ENCODE data around the gene KRT76.
"Not testable (repeated sequence)": the region's sequence is repeated elsewhere in the genome, so short reads cannot be mapped to it uniquely, and the experiment has no call there.

The KRT76 gene

DNA sequence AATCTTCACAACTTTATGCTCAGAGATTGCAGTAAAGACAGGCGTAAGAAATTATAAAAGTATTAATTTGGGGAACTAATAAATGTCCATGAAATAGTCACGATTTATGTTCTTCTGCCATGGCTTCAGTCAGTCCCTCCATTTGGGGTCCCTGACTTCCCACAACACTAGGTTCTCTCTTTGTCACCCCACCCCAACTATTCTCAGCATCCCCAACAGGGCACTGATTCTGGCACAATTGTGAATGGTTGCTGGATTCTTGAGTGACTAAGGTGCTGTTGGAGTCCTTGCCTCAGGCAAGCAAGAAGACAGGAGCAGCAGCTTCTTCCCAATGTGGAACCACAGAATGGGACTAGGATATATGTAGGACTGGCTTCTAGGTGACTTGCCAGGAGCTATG is 15.3 kb downstream of the KRT76 start:
- Histone ChIP-seq H3K27me3 (ENCODE audit: low read depth, low read length) (no peaks in the 10 kb centered on the region), H3K27ac (ENCODE audit: low read length) (no peak overlapping the region), H3K4me3 (ENCODE audit: low read depth in 1 of 2, low read length in 2 of 2) (peak overlapping the region in 1 of 2 donors; percentile 1), H3K36me3 (ENCODE audit: control insufficient read depth in 1 of 2, insufficient read depth in 2 of 2, low read length in 2 of 2) (no peaks in the 10 kb centered on the region), H3K4me1 (ENCODE audit: control insufficient read depth in 1 of 2, insufficient read depth in 2 of 2, low read length in 2 of 2) (no peaks in the 10 kb centered on the region), H3K9me3 (ENCODE audit: control insufficient read depth in 1 of 2, low read length in 2 of 2) (peaks cover 5 to 15% of the 10 kb centered on the region in 2 donors)

- not testable (repeated sequence) for H3K27ac ChIP-seq (ENCODE audit: low read length); H3K36me3 ChIP-seq (ENCODE audit: control insufficient read depth in 1 of 2, insufficient read depth in 2 of 2, low read length in 2 of 2); H3K4me3 ChIP-seq (ENCODE audit: low read depth in 1 of 2, low read length in 2 of 2); H3K4me1 ChIP-seq (ENCODE audit: control insufficient read depth in 1 of 2, insufficient read depth in 2 of 2, low read length in 2 of 2); H3K27me3 ChIP-seq (ENCODE audit: low read depth, low read length)
- peaks cover 5 to 15% of the 10 kb centered on the region in 2 donors for H3K9me3 ChIP-seq (ENCODE audit: control insufficient read depth in 1 of 2, low read length in 2 of 2)
These were observed 15.9 kb downstream of the KRT76 start for GRCh38 chr12:52761218-52761617.

DNA sequence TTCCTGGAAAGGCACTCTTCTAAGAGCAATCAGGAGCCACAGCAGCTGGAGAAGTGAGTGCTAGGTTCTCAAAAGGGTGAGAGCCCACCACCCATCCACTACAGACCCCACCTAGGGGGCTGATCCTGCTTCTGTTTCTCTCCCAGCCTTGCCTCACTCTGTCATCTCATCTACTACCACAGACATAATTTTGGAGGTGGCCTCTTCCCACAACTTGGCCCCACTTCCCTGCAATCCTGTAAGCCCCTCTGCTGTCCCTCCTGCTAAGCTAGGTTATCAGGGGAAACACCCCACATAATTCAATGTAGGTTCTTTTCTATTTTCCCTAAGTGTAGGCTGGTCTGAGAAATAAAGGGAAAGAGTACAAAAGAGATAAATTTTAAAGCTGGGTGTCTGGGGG is 16.5 kb downstream of the KRT76 start:
- Histone ChIP-seq H3K27me3 (ENCODE audit: low read depth, low read length) (no peaks in the 10 kb centered on the region), H3K27ac (ENCODE audit: low read length) (no peak overlapping the region), H3K4me1 (ENCODE audit: control insufficient read depth in 1 of 2, insufficient read depth in 2 of 2, low read length in 2 of 2) (no peaks in the 10 kb centered on the region), H3K9me3 (ENCODE audit: control insufficient read depth in 1 of 2, low read length in 2 of 2) (peaks cover 5 to 15% of the 10 kb centered on the region in 2 donors), H3K4me3 (ENCODE audit: low read depth in 1 of 2, low read length in 2 of 2) (no peak overlapping the region), H3K36me3 (ENCODE audit: control insufficient read depth in 1 of 2, insufficient read depth in 2 of 2, low read length in 2 of 2) (no peaks in the 10 kb centered on the region)

DNA sequence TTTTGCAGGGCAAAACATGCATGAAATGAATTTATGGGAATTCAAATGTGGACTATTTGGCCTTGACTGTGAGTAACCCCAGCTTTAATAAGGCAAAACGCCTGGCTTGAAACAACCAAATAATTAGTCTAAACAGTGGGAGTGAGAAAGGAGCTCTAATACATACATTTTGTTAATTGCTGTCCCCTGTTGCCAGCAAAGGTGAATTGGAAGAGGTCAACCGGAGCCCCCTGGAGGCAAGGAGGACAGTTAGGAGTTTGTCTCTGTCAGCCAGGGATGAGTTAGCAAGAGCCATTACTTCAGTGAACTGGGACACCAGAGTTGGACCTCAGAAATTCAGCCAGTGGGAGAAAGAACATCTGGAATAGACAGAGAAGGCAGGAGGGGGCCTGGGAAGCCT is 17.4 kb downstream of the KRT76 start:
- H3K4me3 ChIP-seq (ENCODE audit: low read depth in 1 of 2, low read length in 2 of 2): no peak overlapping the region
- no peaks in the 10 kb centered on the region for H3K36me3 ChIP-seq (ENCODE audit: control insufficient read depth in 1 of 2, insufficient read depth in 2 of 2, low read length in 2 of 2)
- H3K27ac ChIP-seq (ENCODE audit: low read length): no peak overlapping the region
- no peaks in the 10 kb centered on the region for H3K27me3 ChIP-seq (ENCODE audit: low read depth, low read length)
- peaks cover 5 to 15% of the 10 kb centered on the region in 2 donors for H3K9me3 ChIP-seq (ENCODE audit: control insufficient read depth in 1 of 2, low read length in 2 of 2)
- H3K4me1 ChIP-seq (ENCODE audit: control insufficient read depth in 1 of 2, insufficient read depth in 2 of 2, low read length in 2 of 2): no peaks in the 10 kb centered on the region

- H3K36me3 ChIP-seq (ENCODE audit: control insufficient read depth in 1 of 2, insufficient read depth in 2 of 2, low read length in 2 of 2): no peaks in the 10 kb centered on the region
- no peak overlapping the region for H3K27ac ChIP-seq (ENCODE audit: low read length)
- no peak overlapping the region for H3K4me3 ChIP-seq (ENCODE audit: low read depth in 1 of 2, low read length in 2 of 2)
- no peaks in the 10 kb centered on the region for H3K27me3 ChIP-seq (ENCODE audit: low read depth, low read length)
- H3K9me3 ChIP-seq (ENCODE audit: control insufficient read depth in 1 of 2, low read length in 2 of 2): peaks cover 5 to 15% of the 10 kb centered on the region in 2 donors
- no peaks in the 10 kb centered on the region for H3K4me1 ChIP-seq (ENCODE audit: control insufficient read depth in 1 of 2, insufficient read depth in 2 of 2, low read length in 2 of 2)
These were observed 17.9 kb downstream of the KRT76 start for GRCh38 chr12:52759218-52759617.

DNA sequence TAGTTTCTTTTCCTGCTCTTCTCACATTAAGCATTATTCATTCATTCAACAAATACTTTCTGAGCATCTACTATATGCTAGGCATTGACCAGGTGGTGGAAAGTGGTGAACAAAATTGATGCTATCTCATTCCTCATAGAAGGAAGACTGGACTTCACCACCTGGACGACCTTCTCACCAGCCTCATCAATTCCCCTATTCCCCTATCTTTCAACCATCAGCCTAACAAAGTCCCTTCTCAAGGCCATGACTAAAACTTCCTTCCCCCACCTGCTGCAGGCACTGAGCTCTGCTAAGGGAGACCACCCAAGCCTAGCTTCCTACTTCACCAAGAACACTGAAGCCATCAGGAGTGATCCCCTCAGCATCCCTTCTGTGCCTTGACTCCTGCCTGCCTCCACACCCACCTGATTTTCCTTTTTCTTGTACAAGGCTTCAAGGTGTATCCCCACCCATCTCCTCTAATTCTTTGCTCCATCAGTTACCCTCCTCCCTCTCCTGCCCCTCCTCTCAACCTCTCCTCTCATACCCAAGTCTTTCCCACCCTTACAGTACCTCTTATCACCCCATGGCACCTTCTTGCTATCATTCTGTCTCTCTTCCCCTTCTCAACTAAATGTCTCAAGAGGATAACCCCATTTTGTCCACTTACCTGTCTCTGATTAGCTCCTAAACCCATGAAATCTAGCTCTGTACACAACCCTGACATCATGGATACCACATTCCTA is 19.5 kb downstream of the KRT76 start:
- H3K27me3 ChIP-seq (ENCODE audit: low read depth, low read length): no peaks in the 10 kb centered on the region
- H3K27ac ChIP-seq (ENCODE audit: low read length): no peak overlapping the region
- H3K4me1 ChIP-seq (ENCODE audit: control insufficient read depth in 1 of 2, insufficient read depth in 2 of 2, low read length in 2 of 2): no peaks in the 10 kb centered on the region
- no peak overlapping the region for H3K4me3 ChIP-seq (ENCODE audit: low read depth in 1 of 2, low read length in 2 of 2)
- H3K9me3 ChIP-seq (ENCODE audit: control insufficient read depth in 1 of 2, low read length in 2 of 2): peaks cover 5 to 15% of the 10 kb centered on the region in 2 donors
- no peaks in the 10 kb centered on the region for H3K36me3 ChIP-seq (ENCODE audit: control insufficient read depth in 1 of 2, insufficient read depth in 2 of 2, low read length in 2 of 2)

DNA sequence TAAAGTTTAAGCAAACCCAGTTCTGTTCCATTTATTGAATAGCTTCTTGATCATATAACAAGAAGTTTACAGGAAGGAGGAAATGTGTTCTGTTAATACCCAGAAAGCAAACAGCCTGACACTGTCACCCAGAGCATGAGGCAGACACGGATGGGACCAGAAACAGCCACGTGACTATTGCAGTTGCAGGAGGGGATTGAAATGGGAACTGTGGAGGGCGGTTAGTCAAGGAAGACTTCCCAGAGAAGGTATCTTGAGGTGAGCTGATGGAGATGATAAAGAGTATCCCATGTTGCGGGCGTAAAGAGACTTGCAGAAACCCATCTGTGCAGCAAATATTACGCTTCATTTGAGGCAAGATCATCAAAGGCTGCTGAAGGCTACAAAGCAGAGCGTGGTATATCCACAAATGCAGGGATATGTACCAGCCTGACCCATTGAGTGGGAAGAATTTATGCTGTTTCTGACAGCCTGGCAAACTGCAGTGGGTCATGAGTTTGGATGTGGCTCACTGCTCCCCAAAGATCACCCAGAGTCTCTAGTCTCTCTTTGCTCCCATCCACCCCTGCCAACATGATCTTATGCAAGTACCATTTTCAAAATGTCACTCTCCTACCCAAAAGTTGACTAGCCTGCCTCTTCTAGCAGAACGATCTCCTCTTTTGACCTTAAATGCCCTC is 20.7 kb downstream of the KRT76 start:
- H3K36me3 ChIP-seq (ENCODE audit: control insufficient read depth in 1 of 2, insufficient read depth in 2 of 2, low read length in 2 of 2): no peaks in the 10 kb centered on the region
- no peak overlapping the region for H3K27ac ChIP-seq (ENCODE audit: low read length)
- peaks cover 5 to 14% of the 10 kb centered on the region in 2 donors for H3K9me3 ChIP-seq (ENCODE audit: control insufficient read depth in 1 of 2, low read length in 2 of 2)
- H3K4me1 ChIP-seq (ENCODE audit: control insufficient read depth in 1 of 2, insufficient read depth in 2 of 2, low read length in 2 of 2): no peaks in the 10 kb centered on the region
- H3K27me3 ChIP-seq (ENCODE audit: low read depth, low read length): no peaks in the 10 kb centered on the region
- no peak overlapping the region for H3K4me3 ChIP-seq (ENCODE audit: low read depth in 1 of 2, low read length in 2 of 2)

GRCh38 chr12:52755533-52755932 is 21.6 kb downstream of the KRT76 start:
- H3K27ac ChIP-seq (ENCODE audit: low read length): no peak overlapping the region
- H3K36me3 ChIP-seq (ENCODE audit: control insufficient read depth in 1 of 2, insufficient read depth in 2 of 2, low read length in 2 of 2): no peaks in the 10 kb centered on the region
- no peaks in the 10 kb centered on the region for H3K4me1 ChIP-seq (ENCODE audit: control insufficient read depth in 1 of 2, insufficient read depth in 2 of 2, low read length in 2 of 2)
- no peaks in the 10 kb centered on the region for H3K27me3 ChIP-seq (ENCODE audit: low read depth, low read length)
- H3K9me3 ChIP-seq (ENCODE audit: control insufficient read depth in 1 of 2, low read length in 2 of 2): peaks cover 5% of the 10 kb centered on the region in 2 donors
- H3K4me3 ChIP-seq (ENCODE audit: low read depth in 1 of 2, low read length in 2 of 2): no peak overlapping the region

DNA sequence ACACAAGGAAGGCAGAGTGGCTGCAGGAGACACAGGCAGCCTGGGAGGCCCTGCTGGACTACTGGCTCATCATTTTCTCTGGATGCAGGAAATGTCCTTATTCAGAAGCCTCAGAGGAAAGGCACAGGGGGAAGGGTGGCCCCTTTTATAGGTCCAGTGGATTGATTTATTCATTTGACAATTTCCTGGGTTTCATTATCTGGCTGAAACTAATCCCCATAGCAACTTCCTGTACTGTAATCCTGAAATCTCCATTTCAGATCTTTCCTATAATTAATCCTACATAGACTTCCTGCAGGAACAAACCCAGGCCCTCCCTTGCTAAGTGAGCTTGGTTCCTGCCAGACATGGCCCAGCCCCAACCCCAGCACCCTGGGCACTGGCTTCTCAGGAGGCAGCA is 23.0 kb downstream of the KRT76 start:
- H3K27me3 ChIP-seq (ENCODE audit: low read depth, low read length): no peaks in the 10 kb centered on the region
- H3K27ac ChIP-seq (ENCODE audit: low read length): no peak overlapping the region
- H3K4me3 ChIP-seq (ENCODE audit: low read depth in 1 of 2, low read length in 2 of 2): no peak overlapping the region
- H3K36me3 ChIP-seq (ENCODE audit: control insufficient read depth in 1 of 2, insufficient read depth in 2 of 2, low read length in 2 of 2): no peaks in the 10 kb centered on the region
- H3K9me3 ChIP-seq (ENCODE audit: control insufficient read depth in 1 of 2, low read length in 2 of 2): peaks cover 0 to 5% of the 10 kb centered on the region in 2 donors
- H3K4me1 ChIP-seq (ENCODE audit: control insufficient read depth in 1 of 2, insufficient read depth in 2 of 2, low read length in 2 of 2): no peaks in the 10 kb centered on the region

- H3K4me1 ChIP-seq (ENCODE audit: control insufficient read depth in 1 of 2, insufficient read depth in 2 of 2, low read length in 2 of 2): no peaks in the 10 kb centered on the region
- H3K4me3 ChIP-seq (ENCODE audit: low read depth in 1 of 2, low read length in 2 of 2): no peak overlapping the region
- peaks cover 0 to 5% of the 10 kb centered on the region in 2 donors for H3K9me3 ChIP-seq (ENCODE audit: control insufficient read depth in 1 of 2, low read length in 2 of 2)
- no peak overlapping the region for H3K27ac ChIP-seq (ENCODE audit: low read length)
- no peaks in the 10 kb centered on the region for H3K36me3 ChIP-seq (ENCODE audit: control insufficient read depth in 1 of 2, insufficient read depth in 2 of 2, low read length in 2 of 2)
- H3K27me3 ChIP-seq (ENCODE audit: low read depth, low read length): no peaks in the 10 kb centered on the region
These were observed 23.9 kb downstream of the KRT76 start for GRCh38 chr12:52753283-52753682.

DNA sequence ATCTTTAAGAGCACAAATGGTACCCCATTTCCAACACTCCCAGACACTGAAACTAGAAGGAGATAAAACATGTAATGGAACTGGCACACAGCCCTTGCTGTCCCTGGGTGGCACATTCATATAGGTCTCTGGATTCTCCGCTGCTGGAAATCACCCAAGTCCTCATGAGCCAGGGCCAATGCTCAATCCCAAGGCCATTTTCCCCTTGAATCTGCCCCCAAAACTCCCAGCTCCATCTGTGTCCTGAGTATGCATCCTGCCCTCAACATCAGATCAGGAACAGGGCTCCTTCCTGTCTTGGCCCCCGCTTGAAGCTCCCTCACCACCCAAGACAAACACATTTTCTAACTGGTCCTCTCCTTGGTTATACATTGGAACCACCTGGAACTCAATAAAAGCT is 24.6 kb downstream of the KRT76 start:
- no peaks in the 10 kb centered on the region for H3K36me3 ChIP-seq (ENCODE audit: control insufficient read depth in 1 of 2, insufficient read depth in 2 of 2, low read length in 2 of 2)
- H3K9me3 ChIP-seq (ENCODE audit: control insufficient read depth in 1 of 2, low read length in 2 of 2): no peaks in the 10 kb centered on the region

More for the DNA sequence above, 24.6 kb downstream of the KRT76 start:
- Histone ChIP-seq H3K4me3 (ENCODE audit: low read depth in 1 of 2, low read length in 2 of 2) (no peak overlapping the region), H3K27me3 (ENCODE audit: low read depth, low read length) (no peaks in the 10 kb centered on the region), H3K4me1 (ENCODE audit: control insufficient read depth in 1 of 2, insufficient read depth in 2 of 2, low read length in 2 of 2) (no peaks in the 10 kb centered on the region), H3K27ac (ENCODE audit: low read length) (no peak overlapping the region)
